ENCODE data around the gene MED16.
"Not testable (repeated sequence)": the region's sequence is repeated elsewhere in the genome, so short reads cannot be mapped to it uniquely, and the experiment has no call there.

Gene MED16

GRCh38 chr19:870963-871401, 22.0 kb downstream of the MED16 start:
- no peak for FAIRE-seq

GRCh38 chr19:870314-870713, 22.7 kb downstream of the MED16 start:
- FAIRE-seq, result no peak

GRCh38 chr19:869245-870177, 23.5 kb downstream of the MED16 start:
- no peak for FAIRE-seq

GRCh38 chr19:868458-869244, 24.3 kb downstream of the MED16 start:
- FAIRE-seq, result no peak

- no peak for FAIRE-seq
Measured at GRCh38 chr19:867855-868457, 25.0 kb downstream of the MED16 start.

GRCh38 chr19:867301-867793, 25.6 kb downstream of the MED16 start:
- no peak for FAIRE-seq

- FAIRE-seq, result no peak
Measured at GRCh38 chr19:866769-867300, 26.2 kb downstream of the MED16 start.

GRCh38 chr19:863315-863620, 29.7 kb downstream of the MED16 start:
- FAIRE-seq, result no peak

GRCh38 chr19:862581-863314, 30.2 kb downstream of the MED16 start:
- FAIRE-seq, result no peak

GRCh38 chr19:861756-862580, 31.0 kb downstream of the MED16 start:
- FAIRE-seq, result no peak

GRCh38 chr19:861141-861755, 31.7 kb downstream of the MED16 start:
- FAIRE-seq, result no peak

GRCh38 chr19:858868-859843, 33.8 kb downstream of the MED16 start, which contains the start of gene CFD:
CFD (plus strand) TSS chr19:859664; CDS start chr19:859690, 26 bp downstream.
- no peak for FAIRE-seq

- no peak for FAIRE-seq
Measured at GRCh38 chr19:858284-858683, 34.7 kb downstream of the MED16 start.

- FAIRE-seq, result no peak
Measured at GRCh38 chr19:855566-856120, 37.3 kb downstream of the MED16 start.

GRCh38 chr19:855142-855541, 37.8 kb downstream of the MED16 start:
- no peak for FAIRE-seq

GRCh38 chr19:854549-854948, 38.4 kb downstream of the MED16 start:
- peak; percentile 98 for FAIRE-seq

GRCh38 chr19:853614-854220, 39.3 kb downstream of the MED16 start:
- FAIRE-seq, result not testable (repeated sequence)

- no peak for FAIRE-seq
Measured at GRCh38 chr19:853014-853585, 39.9 kb downstream of the MED16 start.

All from A204.1 (cell line).